ENCODE measurements around the gene ROBO1. TPM values are rescaled to one million over a fixed set of nuclear protein-coding genes. Genes with fewer than 3 reads are reported as not detected.

The ROBO1 gene
- polyA plus RNA-seq, 1 donor (not counting 4 experiments of a cell fraction or from before 2014, with no cell fraction given) = 27.1 TPM

- dilution Hi-C loops (cut with MboI; ENCODE audit: extremely low pct_ligation_motif_present, low sequenced_read_pairs) = no loop called here
- Histone ChIP-seq H3K4me2 (ENCODE audit: control insufficient read depth, extremely low read depth, insufficient read depth, low read depth, low read length) (no peak overlapping the region), H3K36me3 (ENCODE audit: control insufficient read depth in 2 of 2, extremely low read depth in 1 of 2, insufficient read depth in 2 of 2, low read length in 2 of 2) (no peaks in the 10 kb centered on the region), H3K4me3 (ENCODE audit: control insufficient read depth in 2 of 3, extremely low read depth in 1 of 3, insufficient read depth in 2 of 3, low read depth in 1 of 3, low read length in 3 of 3) (no peak overlapping the region), H2AFZ (ENCODE audit: control insufficient read depth, low read length) (no peak overlapping the region), H3K27me3 (ENCODE audit: control insufficient read depth, extremely low read depth, insufficient read depth, low read length) (no peaks in the 10 kb centered on the region), H4K20me1 (ENCODE audit: control insufficient read depth, extremely low read depth, insufficient read depth, low read length) (no peaks in the 10 kb centered on the region), H3K79me2 (ENCODE audit: control insufficient read depth, insufficient read depth, low read length) (no peaks in the 10 kb centered on the region), H3K9me3 (ENCODE audit: control insufficient read depth, low read depth, low read length) (no peaks in the 10 kb centered on the region), H3K27ac (ENCODE audit: control insufficient read depth, insufficient read depth, low read length) (no peak overlapping the region), H3K9me1 (ENCODE audit: control insufficient read depth, extremely low read depth, insufficient read depth, low read length) (no peaks in the 10 kb centered on the region), H3K4me1 (ENCODE audit: control insufficient read depth, extremely low read depth, insufficient read depth, low read length) (no peaks in the 10 kb centered on the region), H3K9ac (ENCODE audit: control insufficient read depth, extremely low read depth, insufficient read depth, low read length) (no peak overlapping the region)
- no peak for DNase-seq (ENCODE audit: low read depth, low spot score)
- no peak for FAIRE-seq
- TF ChIP-seq CTCF (optimal IDR thresholded peaks at IDR 0.05 in 1 of 3, IDR thresholded peaks at IDR 0.05 in 1 of 3, conservative IDR thresholded peaks at IDR 0.05 in 1 of 3; ENCODE audit: extremely low read depth in 1 of 3, insufficient read depth in 2 of 3, low read length in 3 of 3) (no peak), EZH2 (IDR thresholded peaks at IDR 0.05; ENCODE audit: low read length) (no peak)
Measured at GRCh38 chr3:78588906-78589621, 1178.7 kb downstream of the ROBO1 start.

GRCh38 chr3:78580681-78581080 is 1187.1 kb downstream of the ROBO1 start:
- dilution Hi-C loops (cut with MboI; ENCODE audit: extremely low pct_ligation_motif_present, low sequenced_read_pairs) = no loop called here
- no peaks in the 10 kb centered on the region for H3K79me2 ChIP-seq (ENCODE audit: control insufficient read depth, insufficient read depth, low read length)
- H3K4me2 ChIP-seq (ENCODE audit: control insufficient read depth, extremely low read depth, insufficient read depth, low read depth, low read length) = no peak overlapping the region
- no peak for DNase-seq (ENCODE audit: low read depth, low spot score)
- no peaks in the 10 kb centered on the region for H4K20me1 ChIP-seq (ENCODE audit: control insufficient read depth, extremely low read depth, insufficient read depth, low read length)
- H3K27ac ChIP-seq (ENCODE audit: control insufficient read depth, insufficient read depth, low read length) = no peak overlapping the region
- H3K9me3 ChIP-seq (ENCODE audit: control insufficient read depth, low read depth, low read length) = no peaks in the 10 kb centered on the region
- no peaks in the 10 kb centered on the region for H3K9me1 ChIP-seq (ENCODE audit: control insufficient read depth, extremely low read depth, insufficient read depth, low read length)
- no peaks in the 10 kb centered on the region for H3K36me3 ChIP-seq (ENCODE audit: control insufficient read depth in 2 of 2, extremely low read depth in 1 of 2, insufficient read depth in 2 of 2, low read length in 2 of 2)
- no peak overlapping the region for H2AFZ ChIP-seq (ENCODE audit: control insufficient read depth, low read length)
- TF ChIP-seq EZH2 (IDR thresholded peaks at IDR 0.05; ENCODE audit: low read length) (no peak), CTCF (optimal IDR thresholded peaks at IDR 0.05 in 1 of 3, IDR thresholded peaks at IDR 0.05 in 1 of 3, conservative IDR thresholded peaks at IDR 0.05 in 1 of 3; ENCODE audit: extremely low read depth in 1 of 3, insufficient read depth in 2 of 3, low read length in 3 of 3) (no peak)
- no peak overlapping the region for H3K9ac ChIP-seq (ENCODE audit: control insufficient read depth, extremely low read depth, insufficient read depth, low read length)
- H3K4me3 ChIP-seq (ENCODE audit: control insufficient read depth in 2 of 3, extremely low read depth in 1 of 3, insufficient read depth in 2 of 3, low read depth in 1 of 3, low read length in 3 of 3) = no peak overlapping the region
- no peaks in the 10 kb centered on the region for H3K4me1 ChIP-seq (ENCODE audit: control insufficient read depth, extremely low read depth, insufficient read depth, low read length)
- H3K27me3 ChIP-seq (ENCODE audit: control insufficient read depth, extremely low read depth, insufficient read depth, low read length) = no peaks in the 10 kb centered on the region
- FAIRE-seq = no peak
